Esophagus squamous epithelium (tissue), 5 donors: ENCODE results near the gene HNF4A. TPM values are rescaled to one million over a fixed set of nuclear protein-coding genes. Genes with fewer than 3 reads are reported as not detected.

ENCODE experiments used
- DNase-seq: peaks from one replicate; lab custom pipeline; 2025; lab: John Stamatoyannopoulos, UW
- H3K27ac ChIP-seq, 4 donors: fragments of 200-600 bp; sonication (generic); one replicate each; pipeline ENCODE4 v1.5.1; 2016 to 2019; ENCODE audit warnings: mild to moderate bottlenecking in 1 of 4
- H3K27me3 ChIP-seq, 4 donors: fragments of 200-600 bp; sonication (generic); 1 replicate in 3 of 4; 2 replicates in 1 of 4; pipeline versions ENCODE4 v1.5.1 to v1.6.0; 2017 to 2021; ENCODE audit warnings: antibody characterized with exemption in 1 of 4
- H3K36me3 ChIP-seq, 3 donors: fragments of 200-600 bp; sonication (generic); one replicate each; pipeline ENCODE4 v1.5.1; 2016 to 2019
- H3K4me1 ChIP-seq, 3 donors: fragments of 200-600 bp; sonication (generic); one replicate each; pipeline ENCODE4 v1.5.1; 2017 to 2019
- H3K4me3 ChIP-seq, 4 donors: fragments of 200-600 bp; sonication (generic); 1 replicate in 3 of 4; 2 replicates in 1 of 4; pipeline ENCODE4 v1.5.1; 2016 to 2019; ENCODE audit warnings: mild to moderate bottlenecking in 2 of 4, moderate library complexity in 1 of 4
- H3K9me3 ChIP-seq, 3 donors: fragments of 200-600 bp; sonication (generic); one replicate each; pipeline ENCODE4 v1.5.1; 2016 to 2019
- POLR2A ChIP-seq, 4 donors: fragments of 450-650 bp; IDR thresholded peaks; one replicate each; pipeline ENCODE4 v1.6.1; 2017; ENCODE audit warnings: antibody characterized with exemption in 4 of 4, mild to moderate bottlenecking in 4 of 4, moderate library complexity in 3 of 4
- WGBS, 2 donors: methylation state at CpG; one replicate each; pipeline ENCODE4 v1.1.5; 2018; 5-methylcytosine and 5-hydroxymethylcytosine counted together
- intact Hi-C: fragments of 100-400 bp; cut with DNase I; formaldehyde crosslinking; loops from one replicate; pipeline ENCODE4 v1.15.0; 2022
- total RNA-seq, 4 donors: library from RNA; depleted of rRNA; stranded (reverse); fragments of >200 nt; gene quantifications; one replicate each; pipeline ENCODE4 v1.1.0, GENCODE V29; 2016
- TF ChIP-seq, protein P1 (sequence below), 6 experiments: fragments of 450-650 bp in 4 of 6; fragments of 200-600 bp in 2 of 6; sonication (generic) in 2 of 6; IDR thresholded peaks; one replicate each; pipeline ENCODE4 v1.5.1; 2016 to 2019; ENCODE audit warnings: antibody characterized with exemption in 6 of 6, mild to moderate bottlenecking in 4 of 6, moderate library complexity in 4 of 6
- donor health status: DM: yes; HTN: yes; CAD: no.

Gene HNF4A
- total RNA-seq, 4 donors from 2014 or later, result not detected

DNA sequence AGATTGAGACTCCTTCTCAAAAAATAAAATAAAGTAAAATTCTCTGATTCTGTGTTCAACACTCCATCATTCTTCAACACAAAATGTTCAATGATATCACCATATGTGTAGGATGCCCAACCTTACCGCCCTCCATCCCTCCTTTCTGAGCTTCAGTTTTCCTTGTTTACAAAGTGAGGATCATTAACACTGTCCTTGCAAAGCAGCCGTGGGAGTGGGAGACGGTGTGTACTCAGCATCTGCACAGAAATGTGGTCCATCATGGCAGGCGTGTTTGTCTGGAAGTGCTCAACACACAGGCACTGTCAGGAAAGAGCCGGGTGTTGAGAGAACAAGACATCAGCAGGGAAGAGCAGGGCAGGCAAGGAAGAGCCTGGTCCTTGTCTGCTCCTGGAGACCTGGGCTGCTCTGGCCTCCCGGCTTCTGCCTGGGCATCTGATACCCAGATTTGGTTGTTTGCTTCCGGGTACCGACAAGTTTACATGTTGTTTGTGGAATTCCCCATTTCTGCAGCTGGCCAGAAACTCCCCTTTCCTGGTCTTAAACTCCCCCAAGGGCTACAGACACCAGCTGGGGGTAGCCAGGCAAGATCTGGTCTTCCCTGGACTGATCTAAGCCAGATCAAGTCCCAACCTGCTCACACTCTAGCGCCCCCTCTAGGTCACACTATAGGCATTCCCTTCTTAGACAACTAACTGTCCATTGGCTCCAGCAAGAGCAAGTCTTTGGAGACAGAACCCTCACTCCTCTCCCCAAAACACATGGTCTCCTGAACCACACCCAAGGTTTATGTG lies 93.5 kb downstream of the HNF4A start:
- H3K4me3 ChIP-seq, result no peak overlapping the region
- TF ChIP-seq, protein P1, sequence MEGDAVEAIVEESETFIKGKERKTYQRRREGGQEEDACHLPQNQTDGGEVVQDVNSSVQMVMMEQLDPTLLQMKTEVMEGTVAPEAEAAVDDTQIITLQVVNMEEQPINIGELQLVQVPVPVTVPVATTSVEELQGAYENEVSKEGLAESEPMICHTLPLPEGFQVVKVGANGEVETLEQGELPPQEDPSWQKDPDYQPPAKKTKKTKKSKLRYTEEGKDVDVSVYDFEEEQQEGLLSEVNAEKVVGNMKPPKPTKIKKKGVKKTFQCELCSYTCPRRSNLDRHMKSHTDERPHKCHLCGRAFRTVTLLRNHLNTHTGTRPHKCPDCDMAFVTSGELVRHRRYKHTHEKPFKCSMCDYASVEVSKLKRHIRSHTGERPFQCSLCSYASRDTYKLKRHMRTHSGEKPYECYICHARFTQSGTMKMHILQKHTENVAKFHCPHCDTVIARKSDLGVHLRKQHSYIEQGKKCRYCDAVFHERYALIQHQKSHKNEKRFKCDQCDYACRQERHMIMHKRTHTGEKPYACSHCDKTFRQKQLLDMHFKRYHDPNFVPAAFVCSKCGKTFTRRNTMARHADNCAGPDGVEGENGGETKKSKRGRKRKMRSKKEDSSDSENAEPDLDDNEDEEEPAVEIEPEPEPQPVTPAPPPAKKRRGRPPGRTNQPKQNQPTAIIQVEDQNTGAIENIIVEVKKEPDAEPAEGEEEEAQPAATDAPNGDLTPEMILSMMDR (IDR thresholded peaks at IDR 0.05), result peak in 1 of 6 experiments; percentile 35
- no peak for TF ChIP-seq POLR2A (IDR thresholded peaks at IDR 0.05)
- intact Hi-C loops, result no loop called here
- WGBS, 2 donors, result 46 to 63% methylated on average over 7 to 9 of the region's 9 CpGs
- H3K27me3 ChIP-seq, result peaks cover 0 to 19% (median 0%) of the 10 kb centered on the region in 4 donors
- no peak for DNase-seq
- H3K27ac ChIP-seq, result no peak overlapping the region
- H3K9me3 ChIP-seq, result no peaks in the 10 kb centered on the region
- H3K36me3 ChIP-seq, result no peaks in the 10 kb centered on the region
- H3K4me1 ChIP-seq, result no peaks in the 10 kb centered on the region

DNA sequence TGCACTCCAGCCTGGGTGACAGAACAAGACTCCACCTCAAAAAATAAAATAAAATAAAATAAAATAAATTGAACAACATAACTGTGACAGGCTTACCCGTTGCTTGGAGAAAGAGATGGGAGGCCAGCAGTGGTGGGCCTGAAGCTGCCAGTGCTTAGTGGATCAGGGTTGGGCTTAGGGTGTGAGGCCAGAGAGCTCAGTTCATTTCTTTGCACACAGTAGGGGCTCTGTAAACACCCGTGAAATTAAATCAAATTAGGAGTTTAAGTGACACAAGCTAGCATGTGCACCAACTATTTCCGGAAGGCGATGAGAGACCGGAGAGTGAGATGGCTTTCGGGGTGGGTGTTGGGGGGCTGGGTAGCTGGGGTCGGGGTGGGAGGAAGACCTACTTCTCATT lies 94.4 kb downstream of the HNF4A start:
- intact Hi-C loops, result no loop called here
- H3K27me3 ChIP-seq, result peaks cover 0 to 18% (median 0%) of the 10 kb centered on the region in 4 donors
- H3K4me3 ChIP-seq, result no peak overlapping the region
- 75 to 79% methylated on average over 7 of the region's 7 CpGs for WGBS, 2 donors
- DNase-seq, result no peak
- no peaks in the 10 kb centered on the region for H3K4me1 ChIP-seq
- TF ChIP-seq, protein P1 (IDR thresholded peaks at IDR 0.05), result no peak
- TF ChIP-seq POLR2A (IDR thresholded peaks at IDR 0.05), result no peak
- H3K9me3 ChIP-seq, result no peaks in the 10 kb centered on the region
- no peaks in the 10 kb centered on the region for H3K36me3 ChIP-seq
- H3K27ac ChIP-seq, result no peak overlapping the region

DNA sequence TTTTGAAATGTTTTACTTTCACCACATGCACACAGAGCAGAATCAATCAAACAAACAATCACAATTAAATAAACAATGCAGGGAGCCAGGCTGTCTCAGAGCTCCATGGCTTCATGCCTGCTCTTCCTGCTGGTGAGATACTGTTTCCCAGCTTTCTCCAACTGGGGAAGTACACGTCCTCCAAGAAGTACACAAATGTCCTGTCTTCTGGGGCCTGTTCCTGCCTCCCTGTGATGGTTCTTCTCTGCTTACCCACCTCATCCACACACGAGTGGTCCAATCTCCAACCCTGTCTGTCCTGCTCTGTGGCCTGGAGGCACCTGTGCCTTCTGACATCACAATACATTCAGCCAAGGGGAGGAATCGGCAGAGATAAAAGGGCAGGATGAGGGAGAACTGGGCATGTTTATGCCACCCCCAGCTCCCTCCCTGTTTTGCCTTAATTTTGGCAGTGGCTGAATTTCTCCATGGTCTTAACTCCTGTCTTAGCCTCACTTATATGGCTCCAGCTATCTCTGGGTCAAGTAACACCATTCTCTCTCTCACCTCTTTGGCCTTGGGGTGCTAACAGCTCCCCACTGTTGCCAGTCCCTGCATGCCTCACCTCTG lies 94.9 kb downstream of the HNF4A start:
- intact Hi-C loops, result no loop called here

DNA sequence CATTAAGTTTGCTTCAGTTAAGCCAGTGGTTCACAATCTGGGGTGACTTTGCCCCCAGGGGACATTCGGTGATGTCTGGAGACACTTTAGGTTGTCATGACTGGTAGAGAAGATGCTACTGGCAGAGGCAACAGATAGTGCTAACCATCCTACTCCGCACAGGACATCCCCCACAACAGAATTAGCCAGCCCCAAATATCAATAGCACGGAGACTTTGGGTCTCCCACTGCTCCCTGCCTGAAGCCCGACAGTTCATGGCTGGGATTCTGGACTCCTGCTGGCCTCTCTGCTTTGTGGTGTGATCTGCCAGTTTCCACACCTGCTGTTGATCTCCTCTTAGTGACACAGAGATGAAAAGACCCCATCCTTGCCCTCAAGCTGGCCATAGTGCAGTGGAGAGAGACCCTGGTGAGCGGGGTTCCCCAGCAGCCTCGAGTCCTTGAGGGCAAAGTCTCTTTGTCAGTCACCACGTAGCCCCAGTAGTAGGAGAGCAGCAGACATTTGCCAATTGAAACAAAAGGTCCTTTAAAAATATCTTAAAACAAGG lies 95.5 kb downstream of the HNF4A start:
- Histone ChIP-seq H3K4me1 (no peaks in the 10 kb centered on the region), H3K36me3 (no peaks in the 10 kb centered on the region), H3K27ac (no peak overlapping the region), H3K9me3 (no peaks in the 10 kb centered on the region), H3K4me3 (no peak overlapping the region), H3K27me3 (peaks cover 0 to 12% (median 0%) of the 10 kb centered on the region in 4 donors)
- TF ChIP-seq POLR2A (IDR thresholded peaks at IDR 0.05), result no peak
- TF ChIP-seq, protein P1 (IDR thresholded peaks at IDR 0.05), result no peak
- WGBS, 2 donors, result 67% methylated on average over 1 to 2 of the region's 7 CpGs
- DNase-seq, result no peak
- intact Hi-C loops, result no loop called here

More for the DNA sequence above, 94.9 kb downstream of the HNF4A start:
- H3K36me3 ChIP-seq, result no peaks in the 10 kb centered on the region
- 30 to 54% methylated on average over 3 of the region's 3 CpGs for WGBS, 2 donors
- H3K27ac ChIP-seq, result no peak overlapping the region
- H3K4me3 ChIP-seq, result no peak overlapping the region
- no peaks in the 10 kb centered on the region for H3K9me3 ChIP-seq
- no peak for DNase-seq
- H3K27me3 ChIP-seq, result peaks cover 0 to 12% (median 0%) of the 10 kb centered on the region in 4 donors
- no peaks in the 10 kb centered on the region for H3K4me1 ChIP-seq
- TF ChIP-seq POLR2A (IDR thresholded peaks at IDR 0.05), result no peak
- TF ChIP-seq, protein P1 (IDR thresholded peaks at IDR 0.05), result no peak
